Inflammatory macrophage (primary cell): ENCODE measurements around the gene SRPRB.
A peak's percentile ranks its signal among the peaks of the same experiment; 100 is the strongest.
"Not testable (repeated sequence)": the region's sequence is repeated elsewhere in the genome, so short reads cannot be mapped to it uniquely, and the experiment has no call there.

Experiments used
- DNase-seq, 2 donors: peaks; one replicate each; pipeline ENCODE4 v3.0.0-alpha.2; 2020 to 2022

SRPRB gene

DNA sequence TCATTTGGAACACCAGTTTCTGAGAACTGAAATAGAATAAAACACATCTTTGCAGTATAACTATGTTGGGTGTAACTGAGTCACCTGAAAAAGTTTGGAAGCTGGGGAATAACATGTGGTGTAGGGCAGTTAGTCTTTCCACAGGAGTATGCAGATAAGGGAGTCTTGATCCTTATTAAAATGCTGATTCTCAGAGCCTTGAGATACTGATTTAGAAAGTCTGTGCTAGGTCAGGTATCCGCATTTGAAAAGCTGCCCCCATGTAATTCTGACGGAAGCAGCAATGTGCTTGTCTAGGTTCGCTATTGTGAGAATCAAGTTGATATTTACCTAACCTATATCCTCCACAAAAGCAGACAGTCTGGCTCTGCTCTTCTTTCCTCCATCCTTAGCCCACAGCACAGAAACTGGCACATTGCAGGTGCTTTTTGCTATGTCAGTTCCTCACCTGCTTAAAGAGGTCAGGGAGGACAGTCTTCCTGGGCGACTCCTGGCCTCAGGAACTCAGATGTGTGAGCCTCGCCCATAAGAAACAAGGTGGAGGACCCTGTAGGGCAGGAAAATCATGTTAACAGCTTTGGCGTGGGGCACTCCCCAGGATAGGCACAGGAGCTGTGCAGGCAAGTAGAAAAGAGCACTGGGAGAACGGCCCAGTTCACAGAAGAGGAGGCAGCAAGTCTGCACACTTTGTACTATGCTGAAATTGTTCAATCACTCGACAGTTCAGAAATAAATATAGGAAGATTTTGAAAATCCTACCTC lies 27.6 kb upstream of the SRPRB start:
- DNase-seq = no peak

DNA sequence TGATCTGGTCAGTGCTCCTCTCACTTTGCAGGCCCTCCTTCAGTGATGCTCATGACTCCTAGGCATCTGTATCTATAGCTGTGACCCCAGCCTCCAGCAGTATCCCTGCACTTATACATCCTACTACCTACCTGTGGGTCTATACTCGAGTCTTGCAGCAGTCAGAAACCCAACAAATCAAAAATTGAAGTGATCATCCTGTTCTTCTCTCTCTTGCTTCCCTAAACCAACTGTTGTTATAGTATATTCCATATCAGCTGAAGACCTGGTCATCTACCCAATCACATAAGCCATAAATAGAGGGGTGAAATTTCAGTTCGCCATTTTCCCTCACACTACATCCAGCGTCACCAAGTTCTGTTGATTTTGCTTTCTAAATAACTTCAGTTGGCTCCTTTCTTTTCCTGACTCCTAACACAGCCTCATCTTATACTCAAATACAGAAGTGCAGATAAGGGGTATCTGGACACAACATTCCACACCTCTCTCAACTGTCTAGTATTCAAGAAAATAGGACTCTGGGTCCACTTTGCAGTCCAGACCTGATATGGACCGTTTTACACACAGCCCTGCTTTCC lies 25.9 kb upstream of the SRPRB start:
- DNase-seq = no peak

DNA sequence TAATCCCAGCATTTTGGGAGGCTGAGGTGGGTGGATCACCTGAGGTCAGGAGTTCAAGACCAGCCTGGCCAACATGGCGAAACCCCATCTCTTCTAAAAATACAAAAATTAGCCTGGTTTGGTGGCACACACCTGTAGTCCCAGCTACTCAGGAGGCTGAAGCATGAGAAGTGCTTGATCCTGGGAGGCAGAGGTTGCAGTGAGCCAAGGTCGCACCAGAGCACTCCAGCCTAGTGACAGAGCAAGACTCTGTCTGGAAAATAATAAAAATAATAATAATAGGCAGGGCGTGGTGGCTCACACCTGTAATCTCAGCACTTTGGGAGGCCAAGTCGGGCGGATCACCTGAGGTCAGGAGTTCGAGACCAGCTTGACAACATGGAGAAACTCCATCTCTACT lies 24.9 kb upstream of the SRPRB start:
- not testable (repeated sequence) for DNase-seq

DNA sequence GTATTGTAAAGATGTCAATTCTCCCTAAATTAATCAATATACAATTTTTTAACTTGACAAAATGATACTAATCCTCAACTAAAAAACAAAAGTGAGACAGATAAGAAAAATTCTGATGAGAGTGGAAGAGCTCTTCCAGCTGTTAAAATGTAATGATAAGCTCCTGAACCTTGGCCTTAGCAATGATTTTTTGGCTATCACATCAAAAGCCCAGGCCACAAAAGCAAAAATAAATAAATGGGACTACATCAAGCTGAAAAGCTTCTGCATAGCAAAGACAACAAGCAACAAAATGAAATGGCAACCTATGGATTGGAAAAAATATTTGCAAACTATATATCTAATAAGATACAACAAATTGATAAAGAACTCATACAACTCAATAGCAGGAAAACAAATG lies 24.0 kb upstream of the SRPRB start:
- DNase-seq = no peak

DNA sequence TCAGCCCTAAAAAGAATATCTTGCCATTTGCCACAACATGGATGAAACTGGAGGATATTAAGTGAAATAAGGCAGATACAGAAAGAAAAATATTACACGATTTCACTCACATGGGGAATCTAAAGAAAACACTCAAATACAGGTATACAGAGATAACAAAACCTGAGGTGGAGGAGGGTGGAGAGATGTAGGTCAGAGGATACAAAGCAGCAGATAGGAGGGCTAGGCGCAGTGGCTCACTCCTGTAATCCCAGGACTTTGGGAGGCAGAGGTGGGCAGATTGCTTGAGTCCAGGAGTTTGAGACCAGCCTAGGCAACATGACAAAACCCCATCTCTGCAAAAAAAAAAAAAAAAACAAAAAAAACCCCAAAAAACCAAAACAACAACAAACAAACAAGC lies 23.2 kb upstream of the SRPRB start:
- DNase-seq = no peak

DNA sequence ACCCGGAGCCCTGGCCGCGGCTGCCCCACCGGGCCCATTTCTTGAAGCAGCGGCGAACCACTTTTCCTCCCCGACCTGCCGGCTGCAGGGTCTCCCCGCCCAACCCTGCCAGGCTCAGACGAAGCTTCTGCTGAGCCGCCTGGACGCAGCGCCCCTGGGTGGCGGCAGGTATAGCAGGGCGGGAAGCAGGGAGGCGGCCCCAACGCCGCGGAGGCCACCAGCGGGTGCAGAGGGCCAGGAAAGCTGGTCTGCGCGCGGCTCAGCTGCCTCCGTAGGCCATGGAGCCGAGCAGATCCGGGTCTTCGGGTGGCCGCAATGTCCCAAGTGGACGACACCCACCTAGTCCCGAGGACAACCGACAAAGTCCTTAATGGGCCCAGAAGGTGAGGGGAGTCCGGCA lies 21.9 kb upstream of the SRPRB start:
- no peak for DNase-seq

DNA sequence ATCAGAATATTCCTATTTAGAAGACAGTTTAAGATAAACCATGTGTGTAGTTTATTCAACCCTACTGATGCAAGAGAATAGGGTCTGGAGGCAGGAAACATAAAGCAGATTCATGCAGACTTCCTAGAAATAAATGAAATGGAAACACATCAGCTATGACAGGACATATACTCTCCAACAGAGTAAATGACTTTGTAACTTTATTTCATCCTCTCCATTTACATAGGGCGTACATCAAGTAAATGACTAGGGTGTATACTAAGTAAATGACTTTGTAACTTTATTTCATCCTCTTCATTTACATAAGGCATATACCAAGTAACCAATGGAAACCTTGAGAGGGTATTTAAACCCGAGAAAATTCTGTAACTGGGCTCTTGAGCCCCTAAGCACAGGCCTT lies 17.6 kb upstream of the SRPRB start:
- DNase-seq = no peak

DNA sequence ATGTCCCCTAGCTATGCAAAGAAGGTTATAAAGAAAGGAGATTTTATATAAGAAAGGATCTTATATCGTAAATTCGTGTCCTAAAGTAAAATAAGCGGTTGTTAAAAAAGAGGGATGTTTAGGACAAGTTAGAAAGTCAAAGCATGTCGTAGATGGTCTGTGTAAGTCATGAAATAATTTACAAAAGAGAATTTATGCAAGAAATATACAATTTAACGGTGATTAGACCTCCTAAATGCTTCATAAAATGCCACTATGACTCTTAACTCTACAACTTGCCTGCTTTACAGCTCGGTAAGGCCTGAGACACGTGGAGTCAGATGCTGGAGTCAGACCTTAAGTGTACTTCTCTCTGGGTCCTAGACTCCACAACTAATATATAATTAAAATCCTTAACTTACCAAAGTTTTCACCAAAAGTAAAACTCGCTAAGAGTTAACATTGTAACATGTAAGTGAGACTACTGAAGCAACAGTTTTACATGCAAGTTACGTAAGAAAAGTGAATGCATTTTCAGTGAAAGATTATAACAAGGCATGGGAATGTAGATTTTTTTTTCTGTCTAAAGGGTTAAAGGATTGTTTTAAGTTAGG lies 13.3 kb upstream of the SRPRB start:
- DNase-seq = no peak

DNA sequence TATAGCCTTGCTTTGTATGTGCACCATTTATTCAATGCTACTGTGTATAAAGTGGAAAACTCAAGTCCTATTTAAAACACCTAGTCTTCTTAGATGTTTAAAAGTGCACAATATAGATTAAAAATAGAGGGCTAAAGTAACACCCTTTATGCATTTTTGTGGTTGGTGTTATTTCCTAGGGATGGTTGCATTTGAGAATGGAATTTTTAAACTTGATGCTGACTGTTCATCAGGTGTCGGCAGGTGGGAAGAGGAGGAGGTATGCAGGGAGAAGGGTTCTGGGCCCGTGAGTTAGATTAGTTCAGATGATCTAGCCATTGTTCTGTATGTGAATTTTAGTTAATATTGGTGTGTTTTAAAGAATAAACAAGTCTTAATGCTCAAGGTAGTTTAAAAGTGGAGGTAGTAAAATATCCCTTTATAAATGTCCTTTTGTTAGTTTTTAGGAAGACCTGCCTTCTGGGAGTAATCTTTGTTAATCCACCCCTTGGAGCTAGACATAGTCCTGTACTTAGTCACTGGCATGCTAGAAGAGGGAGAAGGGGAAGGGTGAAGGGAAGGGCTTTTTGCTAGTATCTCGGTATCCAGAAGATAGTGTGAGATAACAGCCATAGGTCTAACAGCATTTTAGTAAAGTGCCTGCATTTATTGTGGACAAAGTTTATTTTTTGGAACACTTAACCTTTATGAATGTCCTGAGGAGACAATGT lies 8.1 kb upstream of the SRPRB start:
- no peak for DNase-seq

DNA sequence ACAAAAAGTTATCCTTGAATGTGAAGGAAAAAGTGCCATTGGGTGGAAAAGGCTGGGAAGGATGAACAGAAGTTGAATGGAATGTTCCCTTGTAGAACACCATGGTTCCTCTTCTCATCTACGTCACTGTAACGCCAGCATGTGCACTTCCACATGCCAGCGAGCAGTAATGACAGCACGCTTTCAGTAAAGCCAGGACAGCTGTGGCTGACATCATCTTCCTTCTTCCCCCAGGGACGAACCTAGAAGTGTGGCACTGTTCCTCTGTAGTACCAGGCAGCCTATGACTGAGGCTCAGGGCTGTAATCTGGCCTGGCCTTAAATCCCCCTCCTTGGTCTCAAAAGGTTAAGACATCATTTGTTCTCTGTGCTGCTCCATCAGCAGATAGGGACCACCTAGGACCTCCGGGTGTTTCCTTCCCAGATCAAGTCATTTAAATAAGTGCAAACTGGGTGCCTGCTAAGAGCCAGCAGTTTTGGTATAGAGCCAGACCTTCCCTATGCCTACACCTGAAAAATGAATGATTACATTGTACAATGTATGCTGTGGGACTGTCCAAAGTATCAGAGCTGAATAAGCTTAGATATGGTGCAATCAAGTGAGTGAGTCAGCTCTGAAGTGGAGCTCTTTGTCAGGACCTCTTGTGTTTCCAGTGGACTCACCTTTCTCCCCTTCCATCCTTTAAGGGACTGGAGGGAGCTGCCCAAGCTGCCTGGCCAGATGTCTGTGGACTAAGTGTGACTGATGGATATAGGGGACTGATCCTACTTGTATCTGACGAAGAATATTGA lies 5.6 kb upstream of the SRPRB start:
- peak; percentile 35 to 53 for DNase-seq

DNA sequence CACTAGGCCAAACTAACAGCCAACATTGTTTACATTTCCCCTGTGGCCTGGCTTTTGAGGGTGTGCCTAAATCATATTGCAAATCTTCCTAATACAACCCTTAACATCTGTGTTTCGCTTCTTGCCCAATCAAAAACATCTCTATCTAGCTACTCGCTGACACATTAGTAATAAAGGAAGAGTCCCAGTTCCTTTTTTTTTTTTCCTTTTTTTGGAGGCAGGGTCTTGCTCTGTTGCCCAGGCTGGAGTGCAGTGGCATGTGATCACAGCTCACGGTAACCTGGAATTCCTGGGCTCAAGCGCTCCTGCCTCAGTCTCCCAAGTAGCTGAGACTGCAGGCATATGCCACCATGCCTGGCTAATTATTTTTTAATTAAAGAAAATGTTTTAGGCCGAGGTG lies 2.1 kb upstream of the SRPRB start:
- DNase-seq = peak; percentile 9 to 57

DNA sequence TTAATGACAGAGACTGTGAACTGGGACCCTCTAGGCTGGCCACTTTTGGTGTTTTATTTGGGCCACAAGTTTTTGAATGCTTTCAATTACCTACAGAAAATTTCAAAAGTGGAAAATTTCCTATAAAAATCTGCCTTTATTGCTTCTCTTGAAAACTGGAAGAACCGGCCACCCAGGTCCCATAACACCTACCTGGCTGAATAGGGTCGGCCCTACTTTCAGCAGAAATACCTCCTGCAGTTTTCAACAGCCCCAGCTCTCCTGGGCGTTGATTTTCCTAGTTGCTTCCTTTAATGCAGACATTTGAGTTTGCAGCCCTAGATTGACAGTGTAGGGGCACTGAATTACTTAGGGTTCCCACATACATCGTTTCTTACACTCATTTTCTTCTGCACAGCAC lies 719 bp upstream of the SRPRB start:
- no peak for DNase-seq

DNA sequence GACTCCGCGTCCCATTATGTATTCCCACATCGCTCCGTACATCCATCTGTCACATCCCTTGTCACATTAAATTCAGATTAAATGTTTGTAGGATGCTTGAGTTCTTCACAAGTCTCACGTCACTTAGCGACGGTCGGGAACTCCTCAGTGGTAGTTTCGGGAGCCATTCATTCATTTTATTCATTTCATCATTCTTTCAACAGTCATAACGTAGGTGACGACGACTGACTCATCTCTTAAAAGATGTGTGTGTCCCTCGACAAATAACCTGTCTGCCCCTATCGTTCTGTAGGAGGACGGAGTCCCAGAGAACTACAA lies 272 bp upstream of the SRPRB start:
- DNase-seq = no peak

DNA sequence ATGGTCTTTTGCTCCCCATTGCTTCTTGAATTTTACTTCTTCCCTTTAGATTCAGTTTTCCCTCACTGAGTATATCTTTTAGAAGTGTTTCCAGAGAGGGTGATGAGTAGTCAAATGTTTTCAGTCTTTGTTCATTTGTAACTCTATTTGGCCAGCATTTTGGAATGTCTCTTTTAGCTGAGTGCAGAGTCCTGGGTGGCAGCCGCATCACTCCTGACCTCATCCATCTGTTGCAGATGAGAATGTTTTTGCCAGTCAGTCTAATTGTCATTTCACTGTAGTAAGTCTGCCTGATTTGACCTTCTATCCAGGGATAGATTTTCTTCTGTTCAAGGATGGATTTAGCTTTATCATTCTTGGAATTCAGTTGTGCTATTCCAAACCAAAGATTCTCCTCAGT lies 7.3 kb downstream of the SRPRB start:
- DNase-seq = no peak

DNA sequence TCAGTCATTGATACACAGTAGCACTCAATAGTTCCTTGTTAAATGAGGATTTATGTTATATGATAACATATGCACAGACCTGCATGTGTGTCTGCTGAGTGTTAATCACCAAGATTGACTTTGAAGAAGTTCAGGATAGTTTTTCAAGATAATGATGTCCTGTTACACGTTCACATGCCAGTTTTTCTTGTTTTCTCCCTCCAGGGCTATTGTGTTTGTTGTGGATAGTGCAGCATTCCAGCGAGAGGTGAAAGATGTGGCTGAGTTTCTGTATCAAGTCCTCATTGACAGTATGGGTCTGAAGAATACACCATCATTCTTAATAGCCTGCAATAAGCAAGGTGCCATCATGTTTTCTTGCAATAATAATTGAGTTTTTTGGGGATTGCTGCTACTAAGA lies 9.8 kb downstream of the SRPRB start:
- no peak for DNase-seq

DNA sequence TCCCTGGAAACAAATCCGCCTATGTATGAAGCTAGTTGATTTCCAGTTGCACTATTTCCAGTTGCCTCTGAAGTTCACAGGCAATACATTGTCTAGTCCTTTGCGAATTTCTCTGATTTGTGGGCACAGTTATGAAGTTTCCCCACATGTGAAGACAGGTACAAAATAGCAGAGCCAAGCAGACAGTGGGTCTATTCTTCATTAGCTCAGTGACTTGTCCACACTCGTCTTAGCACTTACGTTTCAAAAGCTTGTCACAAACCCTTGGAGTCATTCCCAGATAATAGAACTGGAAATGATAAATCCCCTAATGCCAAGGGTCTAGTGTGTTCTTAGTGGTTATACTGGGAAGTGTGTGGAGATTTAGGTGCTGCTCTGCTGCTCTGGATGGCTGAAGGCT lies 14.5 kb downstream of the SRPRB start:
- no peak for DNase-seq

DNA sequence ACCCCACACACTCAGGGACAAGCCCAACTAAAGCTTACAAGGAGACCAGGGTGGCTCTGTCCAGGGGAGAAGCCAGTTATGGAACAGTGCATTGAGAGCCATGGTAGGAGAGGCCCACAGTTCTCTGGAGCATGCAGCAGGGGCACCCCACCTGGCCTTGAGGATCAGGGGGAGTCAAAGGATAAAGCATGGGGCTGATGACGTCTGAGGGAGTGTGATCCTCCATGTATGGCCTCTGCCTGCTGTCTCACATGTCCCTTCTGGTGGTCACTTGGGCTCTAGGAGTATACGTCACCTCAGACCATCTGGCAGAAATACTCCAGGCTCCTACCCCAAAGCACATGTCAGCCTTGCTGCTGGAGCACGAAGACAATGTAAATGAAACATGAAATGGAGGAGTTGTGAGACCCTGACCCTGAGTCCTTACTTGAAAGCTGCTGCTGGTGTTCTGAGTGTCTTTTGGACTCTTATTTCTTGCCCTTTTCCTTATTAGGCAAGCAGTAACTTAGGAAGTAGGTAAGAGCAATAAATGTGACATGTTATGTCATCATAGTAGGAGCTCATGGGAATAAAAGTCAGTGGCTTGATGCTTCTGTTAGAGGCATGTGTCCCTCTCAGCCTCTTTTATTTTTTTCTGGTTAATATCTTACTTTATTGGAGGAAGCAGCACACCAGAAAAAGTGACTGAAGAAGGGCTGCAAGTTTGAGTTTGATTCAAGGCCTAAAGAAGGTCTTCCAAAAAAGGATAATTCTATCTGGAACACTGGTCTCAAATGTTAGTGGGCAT lies 15.5 kb downstream of the SRPRB start:
- DNase-seq = no peak

DNA sequence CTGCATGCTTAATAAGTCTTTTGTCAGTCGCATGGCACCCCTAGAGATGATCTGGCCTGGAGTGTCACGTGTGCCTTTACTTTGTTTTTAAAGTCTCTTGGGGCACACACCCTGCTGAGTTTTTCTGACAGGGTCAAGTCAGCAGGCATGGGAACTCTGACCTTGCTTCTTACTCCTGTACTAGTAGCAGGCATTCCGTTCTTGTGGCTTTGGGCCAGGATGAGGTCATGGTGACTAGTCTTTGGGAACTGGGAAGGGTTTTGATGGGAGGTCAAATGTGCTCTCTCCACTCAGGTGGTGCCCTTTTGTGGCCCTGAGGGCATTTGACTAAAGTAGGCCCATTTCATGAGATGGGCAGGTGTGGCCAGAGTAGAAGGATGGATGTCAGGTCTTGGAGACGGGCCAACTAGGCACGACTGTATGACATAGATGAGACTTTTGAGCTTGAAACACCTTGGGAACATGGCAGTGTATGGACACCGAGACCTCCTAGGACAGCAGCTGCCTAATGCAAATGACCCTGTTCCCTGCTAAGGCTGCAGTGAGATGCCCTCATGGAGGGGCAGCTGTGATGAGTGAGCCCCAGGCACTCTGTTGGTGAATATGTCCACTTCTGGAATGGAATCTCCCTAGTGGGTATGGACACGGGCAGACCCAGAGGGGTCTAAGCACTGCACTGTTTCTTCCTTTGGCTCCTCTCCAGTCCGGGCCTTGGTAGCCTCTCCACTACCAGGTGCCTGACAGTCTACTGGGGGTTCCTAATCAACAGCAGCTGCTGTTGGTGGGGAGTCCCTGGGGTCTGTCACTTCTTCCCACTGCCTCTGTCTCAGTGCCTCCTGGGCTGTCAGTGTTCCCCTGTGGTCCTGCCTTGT lies 16.4 kb downstream of the SRPRB start:
- DNase-seq = no peak

DNA sequence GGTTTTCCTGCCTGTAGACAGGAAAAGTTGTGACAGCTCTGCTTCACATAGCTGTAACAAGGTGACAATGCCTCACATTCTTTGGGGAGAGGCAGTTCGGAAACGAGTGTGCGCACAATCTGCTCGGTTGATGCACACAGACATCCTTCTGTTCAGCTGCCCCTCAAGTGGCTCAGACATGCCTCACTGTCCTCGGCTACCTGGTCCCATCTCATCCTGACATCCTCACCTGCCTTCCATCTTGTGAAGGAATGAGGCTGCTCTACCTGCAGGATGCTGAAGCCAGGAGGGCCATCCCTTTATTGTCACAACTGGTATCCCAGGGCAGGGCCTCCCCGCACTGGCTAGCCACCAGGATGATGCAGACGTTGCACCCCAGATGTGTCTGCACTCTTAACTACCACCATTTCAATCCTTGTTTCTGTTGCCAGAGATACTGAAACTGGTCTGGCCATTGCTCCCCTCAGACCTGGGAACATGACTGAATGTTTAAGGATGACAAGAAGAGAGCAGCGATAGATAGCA lies 19.4 kb downstream of the SRPRB start:
- no peak for DNase-seq

DNA sequence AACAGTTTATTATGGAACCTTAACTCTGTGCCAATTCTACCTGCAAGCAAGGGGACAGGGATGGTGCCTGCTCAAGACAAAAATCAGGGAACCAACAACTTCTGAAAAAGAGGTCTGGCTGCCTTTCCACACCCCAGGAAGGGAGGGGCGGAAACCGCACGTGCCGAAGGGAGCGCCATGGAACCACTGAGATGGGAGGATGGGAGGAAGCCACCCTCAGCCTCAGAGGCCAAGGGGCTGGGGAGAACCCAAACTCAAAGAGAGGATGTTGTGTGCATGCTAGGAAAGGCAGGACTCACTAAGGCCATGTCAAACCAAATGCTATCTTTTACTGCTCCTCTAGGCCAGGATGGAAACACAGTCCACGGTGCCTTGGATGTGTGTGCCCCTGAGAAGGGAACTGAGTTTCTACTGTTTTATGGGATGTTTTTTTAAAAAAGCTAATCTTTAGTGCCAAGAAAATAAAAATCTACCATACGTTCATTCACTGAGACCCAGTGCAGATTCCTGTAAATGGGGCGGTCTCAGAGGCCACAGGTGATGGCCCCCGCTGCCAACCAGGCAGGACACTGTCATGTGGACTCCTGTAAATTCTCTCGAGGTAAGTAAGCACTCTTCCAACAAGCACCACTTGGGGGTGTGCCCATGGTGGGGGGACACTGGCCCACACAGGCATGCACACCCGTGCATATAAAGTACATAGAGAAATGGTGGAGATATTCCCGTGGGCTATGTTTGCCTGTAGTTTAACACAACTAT lies 20.5 kb downstream of the SRPRB start:
- no peak for DNase-seq
